Colonic mucosa (tissue), 4 donors: ENCODE results near the gene TK1. TPM values are rescaled to one million over a fixed set of nuclear protein-coding genes. Genes with fewer than 3 reads are reported as not detected.

Experiments
- DNase-seq: peaks from one replicate; pipeline ENCODE4 v3.0.0-alpha.2; 2020
- H3K27ac ChIP-seq: fragments of 200-600 bp; one replicate; pipeline ENCODE4 v1.8.0; 2021
- H3K27me3 ChIP-seq: fragments of 200-600 bp; one replicate; pipeline ENCODE4 v1.8.0; 2021
- H3K36me3 ChIP-seq: fragments of 200-600 bp; one replicate; pipeline ENCODE4 v1.8.0; 2021
- H3K4me1 ChIP-seq: fragments of 200-600 bp; one replicate; pipeline ENCODE4 v1.8.0; 2021; ENCODE audit warnings: mild to moderate bottlenecking
- H3K4me3 ChIP-seq: fragments of 200-600 bp; one replicate; pipeline ENCODE4 v1.8.0; 2021
- H3K9ac ChIP-seq, 2 donors: one replicate each; pipeline ENCODE4 v1.7.0; 2013; ENCODE audit warnings: control low read depth in 2 of 2, low read depth in 2 of 2, low read length in 2 of 2
- H3K9me3 ChIP-seq: fragments of 200-600 bp; one replicate; pipeline ENCODE4 v1.8.0; 2021
- intact Hi-C: fragments of 100-400 bp; cut with DNase I; formaldehyde crosslinking; loops from one replicate; pipeline ENCODE4 v1.14.1; 2022
- total RNA-seq, 2 donors: library from RNA; stranded (reverse); fragmentation: NEBNext Ultra II Directional in 1 of 2; extraction: Animal tissue kit (Norgen Biotek cat#: 25700) in 1 of 2; gene quantifications; one replicate each; pipeline ENCODE4 v1.2.1, GENCODE V29; 2021
- TF ChIP-seq, protein P1 (sequence below): fragments of 200-600 bp; IDR thresholded peaks from one replicate; pipeline ENCODE4 v1.8.0; 2022; ENCODE audit warnings: antibody characterized with exemption, mild to moderate bottlenecking
- donor health status: healthy.
- donor health status: DM: no; HTN: no; CAD: no.
- donor health status: DM: no; HTN: no; CAD: no.

TK1 gene
- total RNA-seq, 2 donors from 2014 or later: 37.7 to 135 TPM

DNA sequence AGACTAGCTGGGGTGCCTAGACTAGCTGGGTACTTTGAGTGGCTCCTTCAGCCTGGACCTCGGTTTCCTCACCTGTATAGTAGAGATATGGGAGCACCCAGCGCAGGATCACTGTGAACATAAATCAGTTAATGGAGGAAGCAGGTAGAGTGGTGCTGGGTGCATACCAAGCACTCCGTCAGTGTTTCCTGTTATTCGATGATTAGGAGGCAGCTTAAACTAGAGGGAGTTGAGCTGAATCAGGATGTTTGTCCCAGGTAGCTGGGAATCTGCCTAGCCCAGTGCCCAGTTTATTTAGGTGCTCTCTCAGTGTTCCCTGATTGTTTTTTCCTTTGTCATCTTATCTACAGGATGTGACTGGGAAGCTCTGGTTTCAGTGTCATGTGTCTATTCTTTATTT lies 36.2 kb upstream of the TK1 start:
- Histone ChIP-seq H3K9ac (no peak overlapping the region), H3K36me3 (no peaks in the 10 kb centered on the region), H3K4me3 (no peak overlapping the region), H3K27me3 (no peaks in the 10 kb centered on the region), H3K4me1 (no peaks in the 10 kb centered on the region), H3K9me3 (no peaks in the 10 kb centered on the region), H3K27ac (no peak overlapping the region)
- intact Hi-C loops: no loop called here
- TF ChIP-seq, protein P1, sequence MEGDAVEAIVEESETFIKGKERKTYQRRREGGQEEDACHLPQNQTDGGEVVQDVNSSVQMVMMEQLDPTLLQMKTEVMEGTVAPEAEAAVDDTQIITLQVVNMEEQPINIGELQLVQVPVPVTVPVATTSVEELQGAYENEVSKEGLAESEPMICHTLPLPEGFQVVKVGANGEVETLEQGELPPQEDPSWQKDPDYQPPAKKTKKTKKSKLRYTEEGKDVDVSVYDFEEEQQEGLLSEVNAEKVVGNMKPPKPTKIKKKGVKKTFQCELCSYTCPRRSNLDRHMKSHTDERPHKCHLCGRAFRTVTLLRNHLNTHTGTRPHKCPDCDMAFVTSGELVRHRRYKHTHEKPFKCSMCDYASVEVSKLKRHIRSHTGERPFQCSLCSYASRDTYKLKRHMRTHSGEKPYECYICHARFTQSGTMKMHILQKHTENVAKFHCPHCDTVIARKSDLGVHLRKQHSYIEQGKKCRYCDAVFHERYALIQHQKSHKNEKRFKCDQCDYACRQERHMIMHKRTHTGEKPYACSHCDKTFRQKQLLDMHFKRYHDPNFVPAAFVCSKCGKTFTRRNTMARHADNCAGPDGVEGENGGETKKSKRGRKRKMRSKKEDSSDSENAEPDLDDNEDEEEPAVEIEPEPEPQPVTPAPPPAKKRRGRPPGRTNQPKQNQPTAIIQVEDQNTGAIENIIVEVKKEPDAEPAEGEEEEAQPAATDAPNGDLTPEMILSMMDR: no peak
- no peak for DNase-seq

- Histone ChIP-seq H3K4me1 (peaks cover 6% of the 10 kb centered on the region), H3K9me3 (no peaks in the 10 kb centered on the region), H3K27ac (no peak overlapping the region), H3K27me3 (no peaks in the 10 kb centered on the region), H3K9ac (no peak overlapping the region), H3K36me3 (no peaks in the 10 kb centered on the region), H3K4me3 (no peak overlapping the region)
- intact Hi-C loops: no loop called here
- TF ChIP-seq, protein P1: no peak
- no peak for DNase-seq
Measured at GRCh38 chr17:78219396-78220150, 32.7 kb upstream of the TK1 start.

- Histone ChIP-seq H3K9ac (peak overlapping the region; percentile 14 to 44), H3K27ac (no peak overlapping the region)
- TF ChIP-seq, protein P1: no peak
Measured at GRCh38 chr17:78214706-78215061, 27.8 kb upstream of the TK1 start.

DNA sequence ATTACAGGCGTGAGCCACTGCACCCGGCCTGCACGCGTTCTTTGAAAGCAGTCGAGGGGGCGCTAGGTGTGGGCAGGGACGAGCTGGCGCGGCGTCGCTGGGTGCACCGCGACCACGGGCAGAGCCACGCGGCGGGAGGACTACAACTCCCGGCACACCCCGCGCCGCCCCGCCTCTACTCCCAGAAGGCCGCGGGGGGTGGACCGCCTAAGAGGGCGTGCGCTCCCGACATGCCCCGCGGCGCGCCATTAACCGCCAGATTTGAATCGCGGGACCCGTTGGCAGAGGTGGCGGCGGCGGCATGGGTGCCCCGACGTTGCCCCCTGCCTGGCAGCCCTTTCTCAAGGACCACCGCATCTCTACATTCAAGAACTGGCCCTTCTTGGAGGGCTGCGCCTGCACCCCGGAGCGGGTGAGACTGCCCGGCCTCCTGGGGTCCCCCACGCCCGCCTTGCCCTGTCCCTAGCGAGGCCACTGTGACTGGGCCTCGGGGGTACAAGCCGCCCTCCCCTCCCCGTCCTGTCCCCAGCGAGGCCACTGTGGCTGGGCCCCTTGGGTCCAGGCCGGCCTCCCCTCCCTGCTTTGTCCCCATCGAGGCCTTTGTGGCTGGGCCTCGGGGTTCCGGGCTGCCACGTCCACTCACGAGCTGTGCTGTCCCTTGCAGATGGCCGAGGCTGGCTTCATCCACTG lies 27.3 kb upstream of the TK1 start, which contains the start of gene BIRC5:
Gene BIRC5 (plus strand): TSS at position 238 of the 690 bp plus-strand sequence. CDS start 64 bp downstream, at position 302.
- TF ChIP-seq, protein P1: no peak
- H3K4me1 ChIP-seq: peaks cover 10% of the 10 kb centered on the region
- intact Hi-C loops: no loop called here
- H3K4me3 ChIP-seq: peak within 1 kb of the TSS; percentile 69
- no peaks in the 10 kb centered on the region for H3K36me3 ChIP-seq
- peak within 1 kb of the TSS; percentile 14 to 44 for H3K9ac ChIP-seq
- H3K9me3 ChIP-seq: no peaks in the 10 kb centered on the region
- peak; percentile 91 for DNase-seq
- H3K27me3 ChIP-seq: no peaks in the 10 kb centered on the region
- H3K27ac ChIP-seq: no peak within 1 kb of the TSS

More at GRCh38 chr17:78214706-78215061, 27.8 kb upstream of the TK1 start:
- intact Hi-C loops: no loop called here
- H3K27me3 ChIP-seq: no peaks in the 10 kb centered on the region
- no peaks in the 10 kb centered on the region for H3K36me3 ChIP-seq
- H3K4me3 ChIP-seq: peak overlapping the region; percentile 69
- H3K9me3 ChIP-seq: no peaks in the 10 kb centered on the region
- no peak for DNase-seq
- peaks cover 10% of the 10 kb centered on the region for H3K4me1 ChIP-seq

GRCh38 chr17:78211032-78211431 lies 24.2 kb upstream of the TK1 start:
- no peak overlapping the region for H3K4me3 ChIP-seq
- no peaks in the 10 kb centered on the region for H3K27me3 ChIP-seq
- no peak for DNase-seq
- H3K9me3 ChIP-seq: no peaks in the 10 kb centered on the region
- no peak overlapping the region for H3K9ac ChIP-seq
- peaks cover 10% of the 10 kb centered on the region for H3K4me1 ChIP-seq
- no peaks in the 10 kb centered on the region for H3K36me3 ChIP-seq
- TF ChIP-seq, protein P1: no peak
- H3K27ac ChIP-seq: no peak overlapping the region
- intact Hi-C loops: no loop called here
